Loucy (cell line): ENCODE measurements around the gene ETFA.
A peak's percentile ranks its signal among the peaks of the same experiment; 100 is the strongest.

ENCODE experiments used
- H2AFZ ChIP-seq: fragments of 200-600 bp; sonication (generic); 2 replicates; pipeline ENCODE4 v1.6.0; 2016; ENCODE audit warnings: antibody characterized with exemption, mild to moderate bottlenecking, low read length, moderate library complexity
- H3F3A ChIP-seq: fragments of 200-600 bp; 2 replicates; pipeline ENCODE4 v1.6.0; 2016; ENCODE audit warnings: antibody characterized with exemption, low read depth, mild to moderate bottlenecking
- H3K27me3 ChIP-seq: fragments of 200-600 bp; sonication (generic); 2 replicates; pipeline ENCODE4 v1.6.1; 2014; ENCODE audit warnings: low read length, mild to moderate bottlenecking; ENCODE audit not compliant: insufficient read depth, poor library complexity, severe bottlenecking
- H3K36me3 ChIP-seq: fragments of 200-600 bp; sonication (generic); 2 replicates; pipeline ENCODE4 v1.6.1; 2016; ENCODE audit warnings: low read length; ENCODE audit not compliant: insufficient read depth
- H3K4me1 ChIP-seq: fragments of 200-600 bp; sonication (generic); 2 replicates; pipeline ENCODE4 v1.5.1; 2014; ENCODE audit warnings: low read length, mild to moderate bottlenecking; ENCODE audit not compliant: insufficient read depth, poor library complexity, severe bottlenecking
- H3K4me2 ChIP-seq: fragments of 200-600 bp; sonication (generic); 2 replicates; pipeline ENCODE4 v1.6.0; 2014; ENCODE audit warnings: antibody characterized with exemption, low read length, low read depth, mild to moderate bottlenecking; ENCODE audit not compliant: poor library complexity, severe bottlenecking
- H3K4me3 ChIP-seq: fragments of 200-600 bp; sonication (generic); 2 replicates; pipeline ENCODE4 v1.5.1; 2014; ENCODE audit warnings: low read length, mild to moderate bottlenecking, mixed read lengths; ENCODE audit not compliant: poor library complexity, severe bottlenecking
- H3K79me2 ChIP-seq: fragments of 200-600 bp; sonication (generic); 2 replicates; pipeline ENCODE4 v1.6.1; 2014; ENCODE audit warnings: low read length; ENCODE audit not compliant: insufficient read depth
- H3K9ac ChIP-seq: fragments of 200-600 bp; sonication (generic); 2 replicates; pipeline ENCODE4 v1.6.0; 2014; ENCODE audit warnings: mild to moderate bottlenecking, low read depth, low read length, moderate library complexity; ENCODE audit not compliant: poor library complexity, severe bottlenecking
- H3K9me2 ChIP-seq: fragments of 200-600 bp; sonication (generic); replicated peaks from 2 replicates; pipeline ENCODE4 v1.6.1; 2016; ENCODE audit warnings: low read depth, low read length, mixed read lengths
- H3K9me3 ChIP-seq: fragments of 200-600 bp; sonication (generic); 2 replicates; pipeline ENCODE4 v1.6.1; 2014; ENCODE audit warnings: mild to moderate bottlenecking, antibody characterized with exemption, low read length, low read depth; ENCODE audit not compliant: insufficient read depth
- H4K20me1 ChIP-seq: fragments of 200-600 bp; sonication (generic); 2 replicates; pipeline ENCODE4 v1.6.0; 2014; ENCODE audit warnings: antibody characterized with exemption, low read length, mild to moderate bottlenecking; ENCODE audit not compliant: insufficient read depth, poor library complexity, severe bottlenecking
- EZH2phosphoT487 ChIP-seq: fragments of 200-600 bp; IDR thresholded peaks from 2 replicates; pipeline ENCODE4 v1.6.1; 2018; ENCODE audit warnings: antibody characterized with exemption, mild to moderate bottlenecking, moderate library complexity, borderline replicate concordance
- TF ChIP-seq, protein P1 (sequence below): fragments of 200-600 bp; sonication (generic); conservative IDR thresholded peaks from 2 replicates; pipeline ENCODE4 v1.5.1; 2014; ENCODE audit warnings: mild to moderate bottlenecking, antibody characterized with exemption, low read length

Gene ETFA

DNA sequence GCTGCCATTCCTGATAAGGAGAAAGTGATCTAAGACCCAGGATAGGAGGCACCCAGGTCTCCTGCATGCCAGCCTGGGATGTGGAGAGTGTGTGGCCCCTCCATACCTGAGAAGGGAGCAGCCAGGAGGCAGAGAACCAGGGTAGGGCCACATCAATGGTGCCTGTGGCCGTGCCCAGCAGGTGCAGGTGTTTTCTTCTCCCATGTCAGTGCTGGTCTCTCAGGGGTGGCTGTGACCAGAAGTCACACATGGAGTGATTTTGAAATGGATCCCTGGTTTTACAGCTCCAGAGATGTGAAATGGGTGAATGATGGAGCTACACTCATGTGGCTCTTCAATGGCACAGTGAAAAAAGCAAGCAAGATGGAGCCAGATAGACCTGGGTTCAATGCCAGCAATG is 22.0 kb upstream of the ETFA start:
- Histone ChIP-seq H3F3A (no peaks in the 10 kb centered on the region), H3K36me3 (no peaks in the 10 kb centered on the region), H3K79me2 (no peaks in the 10 kb centered on the region), H3K9ac (no peak overlapping the region), H3K27me3 (no peaks in the 10 kb centered on the region), H4K20me1 (no peaks in the 10 kb centered on the region), H3K4me1 (no peaks in the 10 kb centered on the region), H3K4me3 (no peak overlapping the region), H3K9me3 (no peaks in the 10 kb centered on the region), H3K4me2 (no peak overlapping the region), H3K9me2 (no peaks in the 10 kb centered on the region), H2AFZ (0 out of 2 replicates have a peak overlapping the region, but pooled peaks have one; percentile 13)
- TF ChIP-seq, protein P1, sequence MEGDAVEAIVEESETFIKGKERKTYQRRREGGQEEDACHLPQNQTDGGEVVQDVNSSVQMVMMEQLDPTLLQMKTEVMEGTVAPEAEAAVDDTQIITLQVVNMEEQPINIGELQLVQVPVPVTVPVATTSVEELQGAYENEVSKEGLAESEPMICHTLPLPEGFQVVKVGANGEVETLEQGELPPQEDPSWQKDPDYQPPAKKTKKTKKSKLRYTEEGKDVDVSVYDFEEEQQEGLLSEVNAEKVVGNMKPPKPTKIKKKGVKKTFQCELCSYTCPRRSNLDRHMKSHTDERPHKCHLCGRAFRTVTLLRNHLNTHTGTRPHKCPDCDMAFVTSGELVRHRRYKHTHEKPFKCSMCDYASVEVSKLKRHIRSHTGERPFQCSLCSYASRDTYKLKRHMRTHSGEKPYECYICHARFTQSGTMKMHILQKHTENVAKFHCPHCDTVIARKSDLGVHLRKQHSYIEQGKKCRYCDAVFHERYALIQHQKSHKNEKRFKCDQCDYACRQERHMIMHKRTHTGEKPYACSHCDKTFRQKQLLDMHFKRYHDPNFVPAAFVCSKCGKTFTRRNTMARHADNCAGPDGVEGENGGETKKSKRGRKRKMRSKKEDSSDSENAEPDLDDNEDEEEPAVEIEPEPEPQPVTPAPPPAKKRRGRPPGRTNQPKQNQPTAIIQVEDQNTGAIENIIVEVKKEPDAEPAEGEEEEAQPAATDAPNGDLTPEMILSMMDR: no peak
- TF ChIP-seq EZH2phosphoT487: no peak

- Histone ChIP-seq H3K9ac (no peak overlapping the region), H3K4me2 (no peak overlapping the region), H3K9me3 (no peaks in the 10 kb centered on the region), H3K4me1 (no peaks in the 10 kb centered on the region), H3K4me3 (no peak overlapping the region), H2AFZ (no peak overlapping the region), H3K27me3 (no peaks in the 10 kb centered on the region), H3K9me2 (no peaks in the 10 kb centered on the region), H3F3A (no peaks in the 10 kb centered on the region), H4K20me1 (no peaks in the 10 kb centered on the region), H3K79me2 (no peaks in the 10 kb centered on the region), H3K36me3 (no peaks in the 10 kb centered on the region)
- TF ChIP-seq, protein P1: no peak
- no peak for TF ChIP-seq EZH2phosphoT487
These were observed 21.5 kb upstream of the ETFA start for GRCh38 chr15:76332796-76333195.

DNA sequence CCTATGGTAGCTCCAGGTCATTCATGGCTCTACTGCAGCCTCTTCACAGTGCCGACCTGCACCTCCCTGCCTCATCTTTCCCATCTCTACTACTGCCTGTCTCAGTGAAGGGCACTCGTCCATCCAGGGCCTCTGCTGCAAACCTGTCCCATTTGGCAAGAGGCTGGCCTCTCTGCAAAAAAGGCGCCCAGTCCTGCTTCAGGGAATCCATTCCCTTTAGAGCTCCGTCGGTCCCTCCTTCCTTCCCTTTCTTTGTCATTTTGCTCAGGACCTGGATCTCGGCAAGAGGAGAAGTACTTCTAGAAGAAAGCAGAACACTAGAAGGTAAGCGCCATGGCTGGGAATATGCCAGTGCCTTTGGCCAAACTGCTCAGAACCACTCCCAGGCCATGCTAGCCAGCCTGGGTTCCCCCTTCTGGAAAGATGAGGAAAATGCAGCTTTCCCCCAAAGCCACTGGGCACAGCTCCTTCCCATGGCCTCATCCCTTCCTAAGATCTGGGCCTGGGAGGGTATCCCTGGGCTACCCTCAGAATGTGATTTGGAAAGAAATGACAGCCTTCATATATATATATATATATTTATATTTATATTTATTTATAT is 18.9 kb upstream of the ETFA start:
- no peaks in the 10 kb centered on the region for H3K27me3 ChIP-seq
- no peaks in the 10 kb centered on the region for H3F3A ChIP-seq
- no peaks in the 10 kb centered on the region for H3K9me2 ChIP-seq
- H4K20me1 ChIP-seq: no peaks in the 10 kb centered on the region
- H2AFZ ChIP-seq: no peak overlapping the region
- no peak overlapping the region for H3K9ac ChIP-seq
- no peak overlapping the region for H3K4me3 ChIP-seq
- H3K4me1 ChIP-seq: no peaks in the 10 kb centered on the region
- H3K9me3 ChIP-seq: no peaks in the 10 kb centered on the region
- H3K36me3 ChIP-seq: no peaks in the 10 kb centered on the region
- H3K79me2 ChIP-seq: no peaks in the 10 kb centered on the region
- TF ChIP-seq, protein P1: peak; percentile 49
- TF ChIP-seq EZH2phosphoT487: no peak
- H3K4me2 ChIP-seq: no peak overlapping the region
